ENCODE data around the gene ZBTB7C. TPM values are rescaled to one million over a fixed set of nuclear protein-coding genes. Genes with fewer than 3 reads are reported as not detected.

The ZBTB7C gene
- total RNA-seq, 1 donor from 2014 or later = 13.0 TPM

- H3K9me3 Mint-ChIP-seq = no peaks in the 10 kb centered on the region
- no peak overlapping the region for H3K27ac Mint-ChIP-seq
- no peak for TF ChIP-seq CTCF (conservative IDR thresholded peaks at IDR 0.05)
- H3K27me3 Mint-ChIP-seq = no peaks in the 10 kb centered on the region
- DNase-seq (ENCODE audit: extremely low spot score, unreplicated experiment) = no peak
- H3K4me3 Mint-ChIP-seq = no peak overlapping the region
- no peaks in the 10 kb centered on the region for H3K36me3 Mint-ChIP-seq
- H3K4me1 Mint-ChIP-seq (ENCODE audit: unreplicated experiment) = peaks cover 20% of the 10 kb centered on the region
Observed at GRCh38 chr18:48348739-48349138, 60.4 kb downstream of the ZBTB7C start.

GRCh38 chr18:48347756-48348326 lies 61.3 kb downstream of the ZBTB7C start:
- Mint-ChIP-seq H3K4me1 (ENCODE audit: unreplicated experiment) (peaks cover 25% of the 10 kb centered on the region), H3K27ac (no peak overlapping the region), H3K4me3 (no peak overlapping the region), H3K9me3 (no peaks in the 10 kb centered on the region), H3K36me3 (no peaks in the 10 kb centered on the region), H3K27me3 (no peaks in the 10 kb centered on the region)
- no peak for TF ChIP-seq CTCF (conservative IDR thresholded peaks at IDR 0.05)
- DNase-seq (ENCODE audit: extremely low spot score, unreplicated experiment) = no peak

GRCh38 chr18:48345596-48345995 lies 63.6 kb downstream of the ZBTB7C start:
- peak; percentile 22 for TF ChIP-seq CTCF (conservative IDR thresholded peaks at IDR 0.05)
- DNase-seq (ENCODE audit: extremely low spot score, unreplicated experiment) = no peak
- H3K36me3 Mint-ChIP-seq = no peaks in the 10 kb centered on the region

GRCh38 chr18:48342581-48342980 lies 66.6 kb downstream of the ZBTB7C start:
- Mint-ChIP-seq H3K4me3 (no peak overlapping the region), H3K27me3 (peaks cover 3% of the 10 kb centered on the region), H3K4me1 (ENCODE audit: unreplicated experiment) (peaks cover 29% of the 10 kb centered on the region), H3K9me3 (no peaks in the 10 kb centered on the region), H3K27ac (no peak overlapping the region), H3K36me3 (no peaks in the 10 kb centered on the region)
- TF ChIP-seq CTCF (conservative IDR thresholded peaks at IDR 0.05) = no peak
- no peak for DNase-seq (ENCODE audit: extremely low spot score, unreplicated experiment)

More at GRCh38 chr18:48345596-48345995, 63.6 kb downstream of the ZBTB7C start:
- no peak overlapping the region for H3K27ac Mint-ChIP-seq
- H3K9me3 Mint-ChIP-seq = no peaks in the 10 kb centered on the region
- peaks cover 3% of the 10 kb centered on the region for H3K27me3 Mint-ChIP-seq
- peaks cover 31% of the 10 kb centered on the region for H3K4me1 Mint-ChIP-seq (ENCODE audit: unreplicated experiment)
- H3K4me3 Mint-ChIP-seq = no peak overlapping the region

GRCh38 chr18:48342125-48342524 lies 67.1 kb downstream of the ZBTB7C start:
- Mint-ChIP-seq H3K4me1 (ENCODE audit: unreplicated experiment) (peaks cover 29% of the 10 kb centered on the region), H3K27me3 (peaks cover 3% of the 10 kb centered on the region), H3K36me3 (no peaks in the 10 kb centered on the region), H3K27ac (no peak overlapping the region), H3K4me3 (no peak overlapping the region), H3K9me3 (no peaks in the 10 kb centered on the region)
- TF ChIP-seq CTCF (conservative IDR thresholded peaks at IDR 0.05) = no peak
- DNase-seq (ENCODE audit: extremely low spot score, unreplicated experiment) = no peak

- no peak for TF ChIP-seq CTCF (conservative IDR thresholded peaks at IDR 0.05)
- no peak overlapping the region for H3K4me3 Mint-ChIP-seq
- no peak overlapping the region for H3K27ac Mint-ChIP-seq
- no peaks in the 10 kb centered on the region for H3K9me3 Mint-ChIP-seq
- H3K4me1 Mint-ChIP-seq (ENCODE audit: unreplicated experiment) = peaks cover 24% of the 10 kb centered on the region
- peaks cover 3% of the 10 kb centered on the region for H3K27me3 Mint-ChIP-seq
- H3K36me3 Mint-ChIP-seq = no peaks in the 10 kb centered on the region
- DNase-seq (ENCODE audit: extremely low spot score, unreplicated experiment) = no peak
Observed at GRCh38 chr18:48340560-48340959, 68.6 kb downstream of the ZBTB7C start.

All from type B pancreatic cell (in vitro differentiated cells).